Retinal pigment epithelial cell (primary cell): Measurements from ENCODE around the gene TRAPPC3.

Experiments
- DNase-seq: peaks from one replicate; pipeline ENCODE4 v3.0.0-alpha.2; 2010; ENCODE audit warnings: low read depth
- H3K4me3 ChIP-seq: 2 replicates; pipeline ENCODE4 v1.5.1; 2011; ENCODE audit warnings: mild to moderate bottlenecking, low read length, control low read depth, moderate library complexity
- TF ChIP-seq, protein P1 (sequence below): conservative IDR thresholded peaks from 2 replicates; pipeline ENCODE4 v1.5.1; 2011; ENCODE audit warnings: low read depth, low read length, control low read depth, inconsistent platforms

Gene TRAPPC3

GRCh38 chr1:36115931-36116330 is 33.4 kb downstream of the TRAPPC3 start:
- TF ChIP-seq, protein P1, sequence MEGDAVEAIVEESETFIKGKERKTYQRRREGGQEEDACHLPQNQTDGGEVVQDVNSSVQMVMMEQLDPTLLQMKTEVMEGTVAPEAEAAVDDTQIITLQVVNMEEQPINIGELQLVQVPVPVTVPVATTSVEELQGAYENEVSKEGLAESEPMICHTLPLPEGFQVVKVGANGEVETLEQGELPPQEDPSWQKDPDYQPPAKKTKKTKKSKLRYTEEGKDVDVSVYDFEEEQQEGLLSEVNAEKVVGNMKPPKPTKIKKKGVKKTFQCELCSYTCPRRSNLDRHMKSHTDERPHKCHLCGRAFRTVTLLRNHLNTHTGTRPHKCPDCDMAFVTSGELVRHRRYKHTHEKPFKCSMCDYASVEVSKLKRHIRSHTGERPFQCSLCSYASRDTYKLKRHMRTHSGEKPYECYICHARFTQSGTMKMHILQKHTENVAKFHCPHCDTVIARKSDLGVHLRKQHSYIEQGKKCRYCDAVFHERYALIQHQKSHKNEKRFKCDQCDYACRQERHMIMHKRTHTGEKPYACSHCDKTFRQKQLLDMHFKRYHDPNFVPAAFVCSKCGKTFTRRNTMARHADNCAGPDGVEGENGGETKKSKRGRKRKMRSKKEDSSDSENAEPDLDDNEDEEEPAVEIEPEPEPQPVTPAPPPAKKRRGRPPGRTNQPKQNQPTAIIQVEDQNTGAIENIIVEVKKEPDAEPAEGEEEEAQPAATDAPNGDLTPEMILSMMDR, result no peak
- no peak overlapping the region for H3K4me3 ChIP-seq
- no peak for DNase-seq

DNA sequence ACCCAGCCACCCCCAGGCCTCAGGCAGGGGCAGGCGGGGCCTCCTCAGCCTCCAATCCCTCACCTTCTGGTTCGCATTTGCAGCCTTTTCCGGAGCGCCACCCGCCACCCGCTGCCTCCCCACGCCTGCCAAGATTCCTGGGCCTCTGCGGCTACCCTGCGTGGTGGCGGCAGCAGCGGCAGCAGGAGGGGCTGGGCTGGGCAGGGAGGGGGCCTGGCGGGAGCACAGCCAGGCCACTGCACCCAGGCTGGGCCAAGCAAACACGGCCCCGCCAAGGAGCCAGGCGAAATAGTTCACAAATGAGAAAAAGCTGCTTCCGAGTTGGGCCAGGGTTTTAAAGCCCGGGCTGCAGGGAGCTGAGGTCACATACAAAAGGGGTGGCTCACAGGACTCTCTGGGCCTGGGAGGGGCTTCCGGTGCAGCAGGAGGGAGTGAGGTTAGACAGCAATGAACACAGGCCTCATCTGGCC is 34.1 kb downstream of the TRAPPC3 start:
- DNase-seq, result peak; percentile 32
- H3K4me3 ChIP-seq, result no peak overlapping the region
- TF ChIP-seq, protein P1, result no peak

- no peak for DNase-seq
- TF ChIP-seq, protein P1, result no peak
- no peak overlapping the region for H3K4me3 ChIP-seq
Measured at GRCh38 chr1:36114371-36114770, 34.9 kb downstream of the TRAPPC3 start.

DNA sequence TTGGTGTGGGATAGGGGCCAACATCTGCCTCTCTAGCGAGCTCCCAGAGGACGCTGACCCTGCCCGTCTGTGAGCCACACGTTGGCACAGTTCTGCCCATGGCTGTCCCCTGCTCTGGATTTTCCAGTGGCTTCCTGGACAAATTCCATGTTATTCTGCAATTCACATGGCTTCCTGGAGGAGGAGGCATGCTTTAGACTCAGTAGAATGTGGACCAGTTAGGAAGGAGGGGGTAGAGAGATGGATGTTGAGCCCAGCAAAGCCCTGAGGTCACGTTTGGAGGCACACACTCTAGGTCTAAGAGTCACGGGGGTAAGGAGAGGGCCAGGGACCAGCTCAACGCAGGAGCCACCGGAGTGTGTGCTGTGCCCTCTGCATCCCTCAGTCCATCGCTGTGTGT is 36.5 kb downstream of the TRAPPC3 start:
- TF ChIP-seq, protein P1, result no peak
- DNase-seq, result no peak
- no peak overlapping the region for H3K4me3 ChIP-seq

- no peak for DNase-seq
- H3K4me3 ChIP-seq, result no peak overlapping the region
- TF ChIP-seq, protein P1, result no peak
Measured at GRCh38 chr1:36111151-36111550, 38.1 kb downstream of the TRAPPC3 start.

- DNase-seq, result no peak
- no peak overlapping the region for H3K4me3 ChIP-seq
- TF ChIP-seq, protein P1, result no peak
Measured at GRCh38 chr1:36109041-36109679, 40.1 kb downstream of the TRAPPC3 start.

DNA sequence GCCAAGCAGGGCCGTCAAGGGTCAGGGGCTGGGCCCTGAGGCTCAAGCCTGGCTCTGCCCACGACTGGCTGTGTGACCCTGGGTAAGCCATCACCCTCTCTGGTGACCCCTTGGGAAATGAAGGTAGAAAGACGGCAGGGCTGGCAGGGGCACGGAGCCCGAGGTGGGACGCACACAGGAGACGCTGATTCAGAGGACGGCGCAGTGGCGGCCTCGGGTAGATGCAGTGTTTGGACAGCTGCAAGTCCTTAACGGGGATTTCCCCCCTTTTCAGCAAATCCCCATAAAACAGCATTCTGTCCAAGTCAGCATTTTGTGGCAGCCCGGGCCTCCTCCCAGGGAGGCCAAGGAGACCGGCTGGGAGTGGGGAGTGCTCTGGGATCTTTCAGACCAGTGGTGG is 41.0 kb downstream of the TRAPPC3 start:
- no peak for DNase-seq
- TF ChIP-seq, protein P1, result no peak
- no peak overlapping the region for H3K4me3 ChIP-seq
